Panc1 (cell line): ENCODE results near the gene SEMA3D. TPM values are rescaled to one million over a fixed set of nuclear protein-coding genes. Genes with fewer than 3 reads are reported as not detected.

Experiments
- ATAC-seq: fragments of 200-7000 bp; cut with Tn5 transposase; 2 replicates; pipeline ENCODE4 v1.9.1; 2020; ENCODE audit warnings: mild to moderate bottlenecking, moderate library complexity
- BruUV-seq: library from RNA; stranded (reverse); fragments of 400-500 nt; replicated peaks from 2 replicates; lab custom pipeline; 2021; lab: Mats Ljungman, UMichigan
- CTCF ChIA-PET: fragments of 300-600 bp; sonication (Branson Sonifier 250); formaldehyde crosslinking; loops from one replicate; lab custom pipeline; 2022; ENCODE audit warnings: antibody characterized with exemption; lab: Charles Lee
- POLR2A ChIA-PET: fragments of 300-600 bp; sonication (Branson Sonifier 250); formaldehyde crosslinking; loops from one replicate; lab custom pipeline; 2022; ENCODE audit warnings: antibody characterized with exemption; lab: Charles Lee
- DNase-seq: peaks from one replicate; pipeline ENCODE4 v3.0.0-alpha.2; 2010; ENCODE audit warnings: low read depth, low spot score
- H3K27ac ChIP-seq: 2 replicates; pipeline ENCODE4 v1.5.1; 2011; ENCODE audit warnings: mild to moderate bottlenecking, low read length, inconsistent platforms
- H3K27me3 ChIP-seq: fragments of 200-500 bp; sonication (Bioruptor generic); 2 replicates; pipeline ENCODE4 v1.6.0; 2014; ENCODE audit warnings: low read length, inconsistent platforms; ENCODE audit not compliant: control insufficient read depth, insufficient read depth
- H3K36me3 ChIP-seq: fragments of 200-500 bp; sonication (Bioruptor generic); 2 replicates; pipeline ENCODE4 v1.5.1; 2014; ENCODE audit warnings: inconsistent platforms, mild to moderate bottlenecking, low read length, moderate library complexity; ENCODE audit not compliant: control insufficient read depth, insufficient read depth
- H3K4me1 ChIP-seq: 2 replicates; pipeline ENCODE4 v1.5.1; 2011; ENCODE audit warnings: inconsistent platforms, mild to moderate bottlenecking, low read length, moderate library complexity; ENCODE audit not compliant: control insufficient read depth, insufficient read depth
- H3K4me3 ChIP-seq, 2 experiments: 2 replicates each; pipeline ENCODE4 v1.5.1; 2011 to 2012; ENCODE audit warnings: low read depth in 2 of 2, low read length in 2 of 2, mild to moderate bottlenecking in 2 of 2, inconsistent platforms in 1 of 2, moderate library complexity in 1 of 2
- H3K9me3 ChIP-seq: fragments of 200-500 bp; sonication (Bioruptor generic); 2 replicates; pipeline ENCODE4 v1.5.1; 2014; ENCODE audit warnings: low read depth, mild to moderate bottlenecking, inconsistent platforms, low read length, moderate library complexity; ENCODE audit not compliant: control insufficient read depth, insufficient read depth
- POLR2AphosphoS5 ChIP-seq: IDR thresholded peaks from 2 replicates; pipeline ENCODE4 v1.6.1; 2012; ENCODE audit warnings: mild to moderate bottlenecking, low read depth, low read length, moderate library complexity
- SIN3A ChIP-seq: IDR thresholded peaks from 2 replicates; pipeline ENCODE4 v1.6.1; 2012; ENCODE audit warnings: low read depth, mild to moderate bottlenecking, low read length, moderate library complexity, borderline replicate concordance; ENCODE audit not compliant: insufficient read depth
- TCF7L2 ChIP-seq: IDR thresholded peaks from 2 replicates; pipeline ENCODE4 v1.6.1; 2011; ENCODE audit warnings: mild to moderate bottlenecking, low read depth, low read length, inconsistent platforms
- in situ Hi-C: cut with HindIII; loops from 2 replicates; pipeline ENCODE4 v1.10.0; 2016; ENCODE audit warnings: low sequenced_read_pairs, low pct_unique_long_range_greater_than_20kb
- intact Hi-C: fragments of 100-400 bp; cut with micrococcal nuclease; formaldehyde crosslinking; loops from one replicate; pipeline ENCODE4 v1.10.0; 2022; ENCODE audit not compliant: unreplicated experiment
- total RNA-seq: library from RNA; stranded (reverse); gene quantifications from one replicate; pipeline ENCODE4 v1.2.1, GENCODE V29; 2021; ENCODE audit not compliant: unreplicated experiment
- TF ChIP-seq, protein P1 (sequence below), 2 experiments: IDR thresholded peaks; 2 replicates each; pipeline ENCODE4 v1.6.1; 2011 to 2012; ENCODE audit warnings: low read depth in 2 of 2, control low read depth in 1 of 2, low read length in 1 of 2, mild to moderate bottlenecking in 1 of 2, moderate library complexity in 1 of 2; ENCODE audit not compliant: insufficient read depth in 1 of 2
- TF ChIP-seq, protein P2 (sequence below): fragments of 450-650 bp; IDR thresholded peaks from 2 replicates; pipeline ENCODE4 v1.5.1; 2017; ENCODE audit warnings: mild to moderate bottlenecking

The SEMA3D gene
- total RNA-seq, 1 experiment from 2014 or later, result 11.5 TPM

DNA sequence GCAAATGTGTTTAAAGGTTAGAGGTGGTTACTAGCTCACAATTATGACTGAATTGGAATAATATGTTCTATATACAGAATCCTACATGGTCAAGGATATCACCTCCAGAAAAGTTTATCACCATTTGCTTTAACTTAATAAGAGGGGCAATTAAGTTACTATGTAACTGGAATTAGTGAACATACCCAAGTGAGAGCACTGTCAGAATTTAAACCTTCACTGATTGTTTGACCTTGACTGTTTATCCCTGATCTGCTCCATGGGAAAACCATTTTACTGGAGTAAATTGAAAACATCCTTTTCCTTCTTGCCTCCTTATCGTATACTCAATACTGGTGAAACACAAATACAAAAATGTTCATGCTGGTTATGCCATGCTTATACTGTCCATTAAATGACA is 107.4 kb downstream of the SEMA3D start:
- no peak for DNase-seq
- Histone ChIP-seq H3K36me3 (no peaks in the 10 kb centered on the region), H3K27ac (no peak overlapping the region), H3K4me3 (no peak overlapping the region), H3K9me3 (no peaks in the 10 kb centered on the region), H3K27me3 (no peaks in the 10 kb centered on the region), H3K4me1 (no peaks in the 10 kb centered on the region; the same call in 1 of the 2 replicates)
- no peak for TF ChIP-seq POLR2AphosphoS5
- TF ChIP-seq, protein P1, sequence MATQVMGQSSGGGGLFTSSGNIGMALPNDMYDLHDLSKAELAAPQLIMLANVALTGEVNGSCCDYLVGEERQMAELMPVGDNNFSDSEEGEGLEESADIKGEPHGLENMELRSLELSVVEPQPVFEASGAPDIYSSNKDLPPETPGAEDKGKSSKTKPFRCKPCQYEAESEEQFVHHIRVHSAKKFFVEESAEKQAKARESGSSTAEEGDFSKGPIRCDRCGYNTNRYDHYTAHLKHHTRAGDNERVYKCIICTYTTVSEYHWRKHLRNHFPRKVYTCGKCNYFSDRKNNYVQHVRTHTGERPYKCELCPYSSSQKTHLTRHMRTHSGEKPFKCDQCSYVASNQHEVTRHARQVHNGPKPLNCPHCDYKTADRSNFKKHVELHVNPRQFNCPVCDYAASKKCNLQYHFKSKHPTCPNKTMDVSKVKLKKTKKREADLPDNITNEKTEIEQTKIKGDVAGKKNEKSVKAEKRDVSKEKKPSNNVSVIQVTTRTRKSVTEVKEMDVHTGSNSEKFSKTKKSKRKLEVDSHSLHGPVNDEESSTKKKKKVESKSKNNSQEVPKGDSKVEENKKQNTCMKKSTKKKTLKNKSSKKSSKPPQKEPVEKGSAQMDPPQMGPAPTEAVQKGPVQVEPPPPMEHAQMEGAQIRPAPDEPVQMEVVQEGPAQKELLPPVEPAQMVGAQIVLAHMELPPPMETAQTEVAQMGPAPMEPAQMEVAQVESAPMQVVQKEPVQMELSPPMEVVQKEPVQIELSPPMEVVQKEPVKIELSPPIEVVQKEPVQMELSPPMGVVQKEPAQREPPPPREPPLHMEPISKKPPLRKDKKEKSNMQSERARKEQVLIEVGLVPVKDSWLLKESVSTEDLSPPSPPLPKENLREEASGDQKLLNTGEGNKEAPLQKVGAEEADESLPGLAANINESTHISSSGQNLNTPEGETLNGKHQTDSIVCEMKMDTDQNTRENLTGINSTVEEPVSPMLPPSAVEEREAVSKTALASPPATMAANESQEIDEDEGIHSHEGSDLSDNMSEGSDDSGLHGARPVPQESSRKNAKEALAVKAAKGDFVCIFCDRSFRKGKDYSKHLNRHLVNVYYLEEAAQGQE (IDR thresholded peaks at IDR 0.05; ENCODE audit: insufficient read depth in 1 of 2, low read depth in 2 of 2, low read length in 1 of 2), result no peak
- TF ChIP-seq TCF7L2, result no peak
- TF ChIP-seq SIN3A, result no peak
- intact Hi-C loops (no loop called here), in situ Hi-C loops (no loop called here)
- POLR2A ChIA-PET, result no interaction called here
- CTCF ChIA-PET, result no interaction called here
- ATAC-seq, result no peak
- no TSS peak for BruUV-seq

DNA sequence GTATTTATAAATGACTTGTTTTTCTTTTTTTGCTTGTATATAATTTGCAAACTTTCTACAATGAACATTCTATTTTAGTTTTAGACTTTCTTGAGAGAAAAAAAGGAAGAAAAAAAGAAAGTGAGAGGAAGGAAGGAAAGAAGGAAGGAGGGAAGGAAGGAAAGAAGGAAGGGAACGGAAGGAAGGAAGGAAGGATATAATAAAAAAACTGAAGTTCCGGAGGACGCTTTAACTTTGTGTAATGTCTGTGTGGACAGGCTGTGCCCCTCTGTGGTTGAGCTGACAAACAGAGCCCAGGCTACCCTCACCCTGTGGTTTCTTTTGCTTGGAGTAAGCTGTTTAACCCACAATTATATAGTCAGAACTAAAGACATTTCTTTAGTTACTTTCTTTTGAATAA is 108.7 kb downstream of the SEMA3D start:
- no peak for TF ChIP-seq POLR2AphosphoS5
- TF ChIP-seq SIN3A, result no peak
- TF ChIP-seq, protein P1 (IDR thresholded peaks at IDR 0.05; ENCODE audit: insufficient read depth in 1 of 2, low read depth in 2 of 2, low read length in 1 of 2), result no peak
- TF ChIP-seq TCF7L2, result no peak
- intact Hi-C loops (no loop called here), in situ Hi-C loops (no loop called here)

DNA sequence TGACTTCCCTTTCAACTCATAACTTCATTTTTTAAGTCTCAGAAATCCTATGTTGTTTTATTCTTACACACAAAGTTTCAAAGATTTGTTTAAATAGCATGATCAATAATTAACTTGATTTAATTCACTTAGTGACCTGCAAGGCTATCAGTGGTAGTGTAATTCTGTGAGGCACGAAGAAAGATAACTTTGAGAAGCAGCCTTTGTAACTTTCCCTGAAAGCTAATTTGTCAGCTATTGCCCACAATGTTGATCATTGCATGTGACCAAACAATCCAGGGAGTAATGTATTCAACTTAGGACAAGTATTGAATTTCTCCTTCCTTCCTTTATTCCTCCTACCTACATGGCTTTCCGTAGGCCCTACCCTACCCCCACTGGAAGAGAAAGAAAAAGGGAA is 111.0 kb downstream of the SEMA3D start:
- Histone ChIP-seq H3K4me1 (no peaks in the 10 kb centered on the region; the same call in 1 of the 2 replicates), H3K27ac (no peak overlapping the region), H3K36me3 (no peaks in the 10 kb centered on the region), H3K27me3 (no peaks in the 10 kb centered on the region), H3K9me3 (no peaks in the 10 kb centered on the region), H3K4me3 (no peak overlapping the region)
- POLR2A ChIA-PET, result no interaction called here
- no peak for ATAC-seq
- CTCF ChIA-PET, result no interaction called here
- no peak for DNase-seq
- TF ChIP-seq TCF7L2 (no peak), SIN3A (no peak), POLR2AphosphoS5 (no peak)
- TF ChIP-seq, protein P2, sequence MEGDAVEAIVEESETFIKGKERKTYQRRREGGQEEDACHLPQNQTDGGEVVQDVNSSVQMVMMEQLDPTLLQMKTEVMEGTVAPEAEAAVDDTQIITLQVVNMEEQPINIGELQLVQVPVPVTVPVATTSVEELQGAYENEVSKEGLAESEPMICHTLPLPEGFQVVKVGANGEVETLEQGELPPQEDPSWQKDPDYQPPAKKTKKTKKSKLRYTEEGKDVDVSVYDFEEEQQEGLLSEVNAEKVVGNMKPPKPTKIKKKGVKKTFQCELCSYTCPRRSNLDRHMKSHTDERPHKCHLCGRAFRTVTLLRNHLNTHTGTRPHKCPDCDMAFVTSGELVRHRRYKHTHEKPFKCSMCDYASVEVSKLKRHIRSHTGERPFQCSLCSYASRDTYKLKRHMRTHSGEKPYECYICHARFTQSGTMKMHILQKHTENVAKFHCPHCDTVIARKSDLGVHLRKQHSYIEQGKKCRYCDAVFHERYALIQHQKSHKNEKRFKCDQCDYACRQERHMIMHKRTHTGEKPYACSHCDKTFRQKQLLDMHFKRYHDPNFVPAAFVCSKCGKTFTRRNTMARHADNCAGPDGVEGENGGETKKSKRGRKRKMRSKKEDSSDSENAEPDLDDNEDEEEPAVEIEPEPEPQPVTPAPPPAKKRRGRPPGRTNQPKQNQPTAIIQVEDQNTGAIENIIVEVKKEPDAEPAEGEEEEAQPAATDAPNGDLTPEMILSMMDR, result no peak
- TF ChIP-seq, protein P1 (IDR thresholded peaks at IDR 0.05; ENCODE audit: insufficient read depth in 1 of 2, low read depth in 2 of 2, low read length in 1 of 2), result no peak
- no TSS peak for BruUV-seq
- in situ Hi-C loops, result no loop called here
- intact Hi-C loops, result no loop called here

More for the DNA sequence above, 108.7 kb downstream of the SEMA3D start:
- Histone ChIP-seq H3K9me3 (no peaks in the 10 kb centered on the region), H3K4me1 (no peaks in the 10 kb centered on the region; the same call in 1 of the 2 replicates), H3K4me3 (no peak overlapping the region), H3K27ac (no peak overlapping the region), H3K36me3 (no peaks in the 10 kb centered on the region), H3K27me3 (no peaks in the 10 kb centered on the region)
- POLR2A ChIA-PET, result no interaction called here
- DNase-seq (no peak), ATAC-seq (no peak)
- BruUV-seq, result no TSS peak
- CTCF ChIA-PET, result no interaction called here
